Measurements from ENCODE around the gene GRIP1.

GRIP1 gene

GRCh38 chr12:66678338-66679275, at the start of gene GRIP1:
TSS of gene GRIP1 (minus strand) at chr12:66679076. CDS start at chr12:66678904, 172 bp downstream.
- TF ChIP-seq CTCF (conservative IDR thresholded peaks at IDR 0.05) = no peak
- peak within 1 kb of the TSS; percentile 16; the same call in 1 of the 2 replicates for H3K27ac ChIP-seq

- no peak overlapping the region for H3K27ac ChIP-seq
These were observed 47.7 kb upstream of the GRIP1 start for GRCh38 chr12:66726556-66726955.

GRCh38 chr12:66725031-66725430, 46.2 kb upstream of the GRIP1 start:
- no peak for TF ChIP-seq CTCF (conservative IDR thresholded peaks at IDR 0.05)
- no peak overlapping the region for H3K27ac ChIP-seq

More at GRCh38 chr12:66726556-66726955, 47.7 kb upstream of the GRIP1 start:
- no peak for TF ChIP-seq CTCF (conservative IDR thresholded peaks at IDR 0.05)

GRCh38 chr12:66724616-66725015, 45.7 kb upstream of the GRIP1 start:
- H3K27ac ChIP-seq = no peak overlapping the region
- TF ChIP-seq CTCF (conservative IDR thresholded peaks at IDR 0.05) = no peak

- no peak for TF ChIP-seq CTCF (conservative IDR thresholded peaks at IDR 0.05)
- no peak overlapping the region for H3K27ac ChIP-seq
These were observed 45.1 kb upstream of the GRIP1 start for GRCh38 chr12:66724026-66724425.

GRCh38 chr12:66719862-66720261, 41.0 kb upstream of the GRIP1 start:
- TF ChIP-seq CTCF (conservative IDR thresholded peaks at IDR 0.05) = no peak
- no peak overlapping the region for H3K27ac ChIP-seq

- TF ChIP-seq CTCF (conservative IDR thresholded peaks at IDR 0.05) = peak; percentile 35; the same call in 1 of the 2 replicates
- H3K27ac ChIP-seq = no peak overlapping the region
These were observed 38.3 kb upstream of the GRIP1 start for GRCh38 chr12:66717036-66717673.

Measured in VCaP (cell line).